ENCODE results near the gene TRIM2.

The TRIM2 gene

GRCh38 chr4:153224474-153224873 lies 20.2 kb downstream of the TRIM2 start:
- DNase-seq: no peak

- no peak for DNase-seq
These were observed 23.3 kb downstream of the TRIM2 start for GRCh38 chr4:153227469-153228075.

- peak; percentile 12 for DNase-seq
These were observed 24.4 kb downstream of the TRIM2 start for GRCh38 chr4:153228512-153229140.

- DNase-seq: no peak
These were observed 25.3 kb downstream of the TRIM2 start for GRCh38 chr4:153229545-153229944.

- DNase-seq: no peak
These were observed 28.5 kb downstream of the TRIM2 start for GRCh38 chr4:153232768-153233167.

- DNase-seq: no peak
These were observed 29.6 kb downstream of the TRIM2 start for GRCh38 chr4:153233761-153234371.

- peak; percentile 7 for DNase-seq
These were observed 30.6 kb downstream of the TRIM2 start for GRCh38 chr4:153234885-153235284.

- DNase-seq: no peak
These were observed 34.1 kb downstream of the TRIM2 start for GRCh38 chr4:153238135-153238919.

GRCh38 chr4:153239409-153239808 lies 35.2 kb downstream of the TRIM2 start:
- no peak for DNase-seq

- DNase-seq: no peak
These were observed 37.1 kb downstream of the TRIM2 start for GRCh38 chr4:153241295-153241694.

GRCh38 chr4:153241970-153242838 lies 38.0 kb downstream of the TRIM2 start:
- no peak for DNase-seq

GRCh38 chr4:153242839-153243324 lies 38.6 kb downstream of the TRIM2 start:
- no peak for DNase-seq

- no peak for DNase-seq
These were observed 39.2 kb downstream of the TRIM2 start for GRCh38 chr4:153243468-153243867.

GRCh38 chr4:153244969-153245368 lies 40.7 kb downstream of the TRIM2 start:
- DNase-seq: no peak

GRCh38 chr4:153245775-153246174 lies 41.5 kb downstream of the TRIM2 start:
- no peak for DNase-seq

- no peak for DNase-seq
These were observed 42.3 kb downstream of the TRIM2 start for GRCh38 chr4:153246446-153247115.

- DNase-seq: no peak
These were observed 42.9 kb downstream of the TRIM2 start for GRCh38 chr4:153247116-153247490.

- DNase-seq: no peak
These were observed 44.5 kb downstream of the TRIM2 start for GRCh38 chr4:153248641-153249198.

- peak; percentile 49 for DNase-seq
These were observed 45.2 kb downstream of the TRIM2 start for GRCh38 chr4:153249199-153250041.

GRCh38 chr4:153252122-153252521 lies 47.9 kb downstream of the TRIM2 start:
- no peak for DNase-seq

- DNase-seq: no peak
These were observed 51.0 kb downstream of the TRIM2 start for GRCh38 chr4:153255233-153255632.

All from inflammatory macrophage treated with lipopolysaccharide for 4 hours (primary cell).